GM19351 (cell line): ENCODE results near the gene BFSP1.

Experiments used
- ATAC-seq: cut with Tn5 transposase; IDR thresholded peaks from one replicate; pipeline ENCODE4 v1.9.1; 2021; ENCODE audit warnings: mild to moderate bottlenecking, moderate library complexity; ENCODE audit not compliant: unreplicated experiment

The BFSP1 gene

GRCh38 chr20:17468073-17468840, 62.9 kb downstream of the BFSP1 start:
- no peak for ATAC-seq

GRCh38 chr20:17467120-17467655, 64.0 kb downstream of the BFSP1 start:
- ATAC-seq: no peak

DNA sequence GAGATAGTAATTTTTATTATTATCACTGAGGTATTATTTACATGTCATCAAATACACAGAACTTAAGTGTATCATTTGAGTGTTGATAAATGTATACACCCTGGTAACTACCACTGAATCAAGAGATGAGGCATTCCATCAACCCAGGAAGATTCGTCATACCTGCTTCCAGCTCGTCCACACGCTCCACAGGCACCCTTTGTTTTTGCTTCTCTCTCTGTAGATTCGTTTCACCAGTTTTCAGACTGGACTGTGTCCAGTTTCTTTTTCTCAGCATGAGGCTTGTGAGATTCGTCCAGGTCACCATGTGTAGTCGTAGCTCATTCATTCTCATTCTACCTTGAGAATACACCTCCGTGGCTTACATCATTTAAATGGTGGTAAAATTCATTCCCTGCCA, 64.5 kb downstream of the BFSP1 start:
- no peak for ATAC-seq

GRCh38 chr20:17465236-17465635, 65.9 kb downstream of the BFSP1 start:
- ATAC-seq: no peak

DNA sequence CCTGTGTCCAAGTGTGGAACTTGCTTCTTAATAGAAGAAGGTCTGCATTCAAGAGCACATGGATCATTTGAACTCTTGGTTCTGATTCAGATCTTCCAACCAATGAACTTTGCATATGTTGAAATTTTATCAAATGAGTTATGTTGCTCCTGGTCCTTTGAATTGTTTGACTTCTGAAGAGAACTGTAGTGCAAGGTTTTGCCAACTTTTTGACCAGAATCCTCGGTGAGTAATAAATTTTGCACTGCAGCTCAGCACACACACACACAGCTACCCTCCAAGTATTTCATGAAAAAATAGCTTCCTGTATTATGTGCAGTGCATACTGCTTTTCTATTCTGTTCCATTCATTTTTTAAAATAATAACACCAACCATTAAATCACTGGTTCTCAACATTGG, 67.5 kb downstream of the BFSP1 start:
- ATAC-seq: no peak

DNA sequence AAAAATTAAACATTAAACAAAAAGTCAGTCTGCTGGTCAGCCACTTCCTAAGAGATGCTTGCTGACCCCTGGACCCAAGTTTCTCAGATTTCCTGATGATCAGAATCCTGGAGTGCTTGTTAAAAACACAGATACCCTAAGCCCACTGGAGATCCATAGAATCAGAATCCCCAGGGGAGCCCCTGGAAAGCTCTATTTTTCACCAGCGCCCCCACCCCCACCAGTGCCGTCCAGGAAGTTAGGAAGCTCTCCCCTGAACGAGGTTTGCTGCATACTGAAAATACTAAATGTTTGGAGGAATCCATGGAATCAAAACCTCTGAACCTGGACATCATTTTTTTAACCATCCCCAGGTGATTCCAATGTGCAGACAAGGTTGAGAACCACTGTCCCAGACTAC, 69.2 kb downstream of the BFSP1 start:
- no peak for ATAC-seq

DNA sequence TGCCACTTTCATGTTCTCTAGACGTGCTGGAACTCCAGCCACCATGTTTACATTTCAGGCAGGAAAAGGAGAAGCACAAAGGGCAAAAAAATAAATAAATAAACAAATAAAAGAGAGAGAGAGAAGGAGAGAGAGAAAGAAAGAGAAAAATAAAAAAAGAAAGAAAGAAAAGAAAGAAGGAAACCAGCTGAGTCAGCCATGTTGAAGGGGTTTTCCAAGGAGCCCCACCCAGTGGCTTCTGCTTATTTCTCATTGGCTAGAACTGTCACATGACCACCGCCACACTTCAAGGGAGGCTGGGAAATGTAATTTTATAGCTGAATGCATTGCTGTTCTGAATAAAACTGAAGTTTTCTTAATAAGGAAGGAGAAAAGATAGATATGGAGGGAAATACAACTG, 71.1 kb downstream of the BFSP1 start:
- no peak for ATAC-seq

DNA sequence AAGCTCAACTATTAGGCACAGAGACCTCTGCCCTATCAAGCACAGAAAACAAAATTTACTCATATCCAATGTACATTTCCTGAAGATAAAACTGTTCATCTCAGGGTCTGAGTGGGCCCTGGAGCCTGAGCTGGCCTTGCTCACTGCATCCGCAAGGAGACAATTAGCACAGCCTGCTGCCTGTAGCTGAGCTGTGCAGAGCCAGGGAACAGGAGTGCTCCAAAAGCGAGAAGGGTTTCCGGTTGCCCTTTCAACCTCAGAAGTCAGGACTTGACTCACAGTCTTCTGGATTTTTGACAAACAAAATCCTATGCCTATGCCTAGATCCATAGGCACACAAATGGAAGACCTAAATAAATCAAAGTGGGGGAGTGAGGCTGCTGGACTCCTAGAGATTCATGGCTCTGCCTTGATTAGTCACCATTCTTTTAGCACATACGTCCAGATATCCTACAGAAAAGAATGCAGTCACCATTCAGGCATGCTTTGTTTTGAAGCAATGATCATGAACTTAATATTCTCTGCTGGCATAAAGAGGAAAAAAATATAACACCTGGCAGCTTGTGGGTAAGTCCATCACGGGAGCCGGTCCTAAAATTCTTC, 73.5 kb downstream of the BFSP1 start:
- no peak for ATAC-seq

DNA sequence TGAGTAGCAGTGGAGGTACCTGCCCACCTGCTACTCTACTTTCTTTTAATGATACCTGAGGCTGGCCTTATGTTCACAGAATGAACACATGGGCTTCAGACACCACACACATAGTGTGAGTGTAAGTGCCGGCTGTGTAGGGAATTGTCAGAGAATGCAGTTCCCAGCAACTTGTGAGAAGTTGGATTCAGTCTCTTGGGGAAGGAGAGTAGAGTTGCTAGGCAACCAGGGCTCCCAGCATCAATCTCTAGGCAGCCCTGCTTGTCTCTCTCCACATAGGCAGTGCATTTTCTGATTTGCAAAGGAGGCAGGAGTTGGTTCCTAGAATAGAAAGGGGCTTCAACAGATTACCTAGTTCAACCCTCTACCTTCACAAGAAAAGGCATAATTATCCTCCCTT, 74.1 kb downstream of the BFSP1 start:
- no peak for ATAC-seq

DNA sequence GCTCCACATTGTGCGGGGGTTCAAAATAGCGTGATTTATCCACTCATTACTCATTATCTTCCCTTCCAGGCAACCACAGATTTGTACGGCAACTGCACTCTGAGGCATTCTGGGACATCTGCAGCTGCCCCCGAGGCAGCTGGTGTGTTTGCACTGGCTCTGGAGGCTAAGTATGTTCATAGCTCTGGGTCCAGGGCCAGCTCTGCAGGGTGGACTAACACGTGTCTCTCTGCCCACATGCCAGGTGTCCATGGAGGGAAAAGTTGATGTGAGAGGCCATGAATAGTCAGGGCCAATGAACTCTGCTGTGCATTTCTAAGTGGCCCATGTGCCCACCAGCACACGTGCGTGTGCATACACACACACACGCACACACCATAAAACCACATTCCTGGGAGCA, 74.9 kb downstream of the BFSP1 start:
- ATAC-seq: no peak

- ATAC-seq: no peak
These were observed 77.6 kb downstream of the BFSP1 start for GRCh38 chr20:17453592-17453991.

- ATAC-seq: no peak
These were observed 78.7 kb downstream of the BFSP1 start for GRCh38 chr20:17452441-17452840.

GRCh38 chr20:17449031-17449430, 82.1 kb downstream of the BFSP1 start:
- ATAC-seq: no peak

DNA sequence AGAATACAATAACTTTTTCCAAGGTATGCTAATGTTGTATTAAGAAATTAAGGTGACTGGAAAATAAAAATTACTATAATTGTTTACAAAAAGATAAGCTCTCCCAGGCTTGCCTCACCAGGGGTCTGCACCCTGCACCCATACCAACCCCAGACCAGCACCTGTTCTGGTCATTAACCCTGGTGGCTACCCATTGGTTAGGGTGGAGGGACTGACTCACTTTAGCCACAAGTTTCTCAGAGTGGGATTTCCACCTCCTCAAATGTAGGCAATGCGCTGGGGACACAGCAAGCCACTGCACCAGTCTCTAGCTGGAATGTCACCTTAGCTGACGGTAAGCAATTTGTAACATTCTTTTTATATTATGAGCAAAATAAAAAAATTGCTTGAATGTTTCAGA, 83.1 kb downstream of the BFSP1 start:
- ATAC-seq: no peak

- no peak for ATAC-seq
These were observed 85.0 kb downstream of the BFSP1 start for GRCh38 chr20:17446171-17446570.

- no peak for ATAC-seq
These were observed 85.6 kb downstream of the BFSP1 start for GRCh38 chr20:17445543-17445942.

DNA sequence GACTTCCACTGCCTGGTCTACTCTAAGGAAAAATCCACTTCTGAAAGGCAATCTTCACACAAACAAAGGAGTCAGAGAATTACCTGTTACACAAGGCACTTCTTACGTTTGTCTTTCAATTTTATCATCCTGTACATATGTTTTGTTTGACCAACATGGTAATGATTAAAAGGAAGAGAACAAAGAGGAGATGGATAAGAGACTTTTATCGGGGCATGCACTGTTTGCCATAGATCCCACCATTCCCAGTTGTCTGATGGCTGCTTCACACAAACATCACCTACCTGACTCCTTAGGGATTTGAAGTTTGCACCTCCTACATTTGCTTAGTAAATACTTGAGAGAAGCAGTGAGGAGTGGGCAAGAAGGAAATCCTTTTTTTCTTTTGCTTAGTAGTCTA, 87.1 kb downstream of the BFSP1 start:
- no peak for ATAC-seq
